ENCODE measurements around the gene MAST3.
A peak's percentile ranks its signal among the peaks of the same experiment; 100 is the strongest.

Gene MAST3

GRCh38 chr19:18109341-18109732 lies 11.8 kb downstream of the MAST3 start:
- H3K27ac ChIP-seq, result peak overlapping the region in 17 of 21 experiments; percentile 18 to 91 (median 68)
- peak overlapping the region; percentile 42 to 65 (median 56) for H3K4me3 ChIP-seq

- peak overlapping the region; percentile 42 to 65 (median 56) for H3K4me3 ChIP-seq
- H3K27ac ChIP-seq, result peak overlapping the region in 20 of 21 experiments; percentile 18 to 91 (median 70)
Measured at GRCh38 chr19:18109733-18110608, 12.4 kb downstream of the MAST3 start.

GRCh38 chr19:18110609-18111232 lies 13.1 kb downstream of the MAST3 start:
- Histone ChIP-seq H3K4me3 (peak overlapping the region; percentile 42 to 65 (median 56)), H3K27ac (peak overlapping the region in 17 of 21 experiments; percentile 54 to 91 (median 70))

- no peak overlapping the region for H3K4me3 ChIP-seq
- peak overlapping the region in 1 of 21 experiments; percentile 39 for H3K27ac ChIP-seq
Measured at GRCh38 chr19:18112989-18113478, 15.5 kb downstream of the MAST3 start.

- Histone ChIP-seq H3K4me3 (no peak overlapping the region), H3K27ac (no peak overlapping the region)
Measured at GRCh38 chr19:18113827-18114226, 16.2 kb downstream of the MAST3 start.

- no peak overlapping the region for H3K27ac ChIP-seq
- H3K4me3 ChIP-seq, result no peak overlapping the region
Measured at GRCh38 chr19:18114483-18114882, 16.9 kb downstream of the MAST3 start.

GRCh38 chr19:18117364-18117691 lies 19.8 kb downstream of the MAST3 start:
- Histone ChIP-seq H3K4me3 (peak overlapping the region; percentile 61 to 85 (median 81)), H3K27ac (peak overlapping the region in 6 of 21 experiments; percentile 36 to 93 (median 55))

- H3K4me3 ChIP-seq, result peak overlapping the region; percentile 61 to 85 (median 81)
- peak overlapping the region in 20 of 21 experiments; percentile 20 to 93 (median 80) for H3K27ac ChIP-seq
Measured at GRCh38 chr19:18117692-18118378, 20.3 kb downstream of the MAST3 start.

- Histone ChIP-seq H3K4me3 (peak overlapping the region; percentile 61 to 85 (median 81)), H3K27ac (peak overlapping the region in 20 of 21 experiments; percentile 20 to 93 (median 80))
Measured at GRCh38 chr19:18118420-18119012, 20.9 kb downstream of the MAST3 start.

- Histone ChIP-seq H3K27ac (peak overlapping the region in 14 of 21 experiments; percentile 21 to 93 (median 82)), H3K4me3 (peak overlapping the region; percentile 61 to 85 (median 81))
Measured at GRCh38 chr19:18119013-18119716, 21.6 kb downstream of the MAST3 start.

- Histone ChIP-seq H3K27ac (peak overlapping the region in 12 of 21 experiments; percentile 21 to 93 (median 82)), H3K4me3 (peak overlapping the region in 4 of 7 experiments; percentile 61 to 85 (median 82))
Measured at GRCh38 chr19:18119717-18120105, 22.1 kb downstream of the MAST3 start.

- H3K4me3 ChIP-seq, result no peak overlapping the region
- H3K27ac ChIP-seq, result peak overlapping the region in 11 of 21 experiments; percentile 21 to 93 (median 82)
Measured at GRCh38 chr19:18120127-18120526, 22.5 kb downstream of the MAST3 start.

- Histone ChIP-seq H3K27ac (peak overlapping the region in 2 of 21 experiments; percentile 76 to 93), H3K4me3 (no peak overlapping the region)
Measured at GRCh38 chr19:18121166-18121565, 23.6 kb downstream of the MAST3 start.

- Histone ChIP-seq H3K4me3 (no peak overlapping the region), H3K27ac (no peak overlapping the region)
Measured at GRCh38 chr19:18122424-18122823, 24.8 kb downstream of the MAST3 start.

- Histone ChIP-seq H3K4me3 (no peak overlapping the region), H3K27ac (peak overlapping the region in 2 of 21 experiments; percentile 1 to 43)
Measured at GRCh38 chr19:18122860-18123795, 25.6 kb downstream of the MAST3 start.

GRCh38 chr19:18123819-18124218 lies 26.2 kb downstream of the MAST3 start:
- Histone ChIP-seq H3K4me3 (no peak overlapping the region), H3K27ac (peak overlapping the region in 2 of 21 experiments; percentile 1 to 43)

- H3K27ac ChIP-seq, result no peak overlapping the region
- H3K4me3 ChIP-seq, result no peak overlapping the region
Measured at GRCh38 chr19:18126097-18126496, 28.5 kb downstream of the MAST3 start.

GRCh38 chr19:18128044-18128443 lies 30.5 kb downstream of the MAST3 start:
- H3K27ac ChIP-seq, result peak overlapping the region in 1 of 21 experiments; percentile 21

More at GRCh38 chr19:18128044-18128443, 30.5 kb downstream of the MAST3 start:
- no peak overlapping the region for H3K4me3 ChIP-seq
